Activated T-cell treated with anti-CD3 and anti-CD28 coated beads for 24 hours (primary cell): ENCODE data around the gene EDN3.

Experiments
- DNase-seq: peaks from one replicate; pipeline ENCODE4 v3.0.0-alpha.2; 2020; ENCODE audit warnings: low read depth

Gene EDN3

GRCh38 chr20:59308493-59309201, 8.2 kb downstream of the EDN3 start:
- no peak for DNase-seq

GRCh38 chr20:59309218-59309617, 8.8 kb downstream of the EDN3 start:
- no peak for DNase-seq

GRCh38 chr20:59314997-59315396, 14.6 kb downstream of the EDN3 start:
- DNase-seq, result no peak

GRCh38 chr20:59316911-59317731, 16.7 kb downstream of the EDN3 start:
- DNase-seq, result no peak

- DNase-seq, result no peak
These were observed 17.9 kb downstream of the EDN3 start for GRCh38 chr20:59318201-59318790.

- no peak for DNase-seq
These were observed 18.4 kb downstream of the EDN3 start for GRCh38 chr20:59318803-59319202.

GRCh38 chr20:59320426-59320825, 20.0 kb downstream of the EDN3 start:
- no peak for DNase-seq

GRCh38 chr20:59320854-59321647, 20.6 kb downstream of the EDN3 start:
- DNase-seq, result no peak

GRCh38 chr20:59322081-59322480, 21.7 kb downstream of the EDN3 start:
- no peak for DNase-seq

GRCh38 chr20:59322585-59323454, 22.4 kb downstream of the EDN3 start:
- DNase-seq, result no peak

- DNase-seq, result no peak
These were observed 23.3 kb downstream of the EDN3 start for GRCh38 chr20:59323731-59324130.

- DNase-seq, result no peak
These were observed 24.2 kb downstream of the EDN3 start for GRCh38 chr20:59324521-59325141.

GRCh38 chr20:59325142-59325523, 24.7 kb downstream of the EDN3 start:
- DNase-seq, result no peak

- no peak for DNase-seq
These were observed 25.8 kb downstream of the EDN3 start for GRCh38 chr20:59326188-59326587.

- no peak for DNase-seq
These were observed 27.7 kb downstream of the EDN3 start for GRCh38 chr20:59328071-59328470.

- DNase-seq, result no peak
These were observed 31.4 kb downstream of the EDN3 start for GRCh38 chr20:59331721-59332329.

GRCh38 chr20:59333260-59333845, 32.9 kb downstream of the EDN3 start:
- no peak for DNase-seq

GRCh38 chr20:59333951-59334350, 33.5 kb downstream of the EDN3 start:
- no peak for DNase-seq

- no peak for DNase-seq
These were observed 34.4 kb downstream of the EDN3 start for GRCh38 chr20:59334651-59335300.

GRCh38 chr20:59335377-59335776, 35.0 kb downstream of the EDN3 start:
- DNase-seq, result no peak
